ENCODE data around the gene MRPL37.
A peak's percentile ranks its signal among the peaks of the same experiment; 100 is the strongest.
"Not testable (repeated sequence)": the region's sequence is repeated elsewhere in the genome, so short reads cannot be mapped to it uniquely, and the experiment has no call there.

MRPL37 gene

DNA sequence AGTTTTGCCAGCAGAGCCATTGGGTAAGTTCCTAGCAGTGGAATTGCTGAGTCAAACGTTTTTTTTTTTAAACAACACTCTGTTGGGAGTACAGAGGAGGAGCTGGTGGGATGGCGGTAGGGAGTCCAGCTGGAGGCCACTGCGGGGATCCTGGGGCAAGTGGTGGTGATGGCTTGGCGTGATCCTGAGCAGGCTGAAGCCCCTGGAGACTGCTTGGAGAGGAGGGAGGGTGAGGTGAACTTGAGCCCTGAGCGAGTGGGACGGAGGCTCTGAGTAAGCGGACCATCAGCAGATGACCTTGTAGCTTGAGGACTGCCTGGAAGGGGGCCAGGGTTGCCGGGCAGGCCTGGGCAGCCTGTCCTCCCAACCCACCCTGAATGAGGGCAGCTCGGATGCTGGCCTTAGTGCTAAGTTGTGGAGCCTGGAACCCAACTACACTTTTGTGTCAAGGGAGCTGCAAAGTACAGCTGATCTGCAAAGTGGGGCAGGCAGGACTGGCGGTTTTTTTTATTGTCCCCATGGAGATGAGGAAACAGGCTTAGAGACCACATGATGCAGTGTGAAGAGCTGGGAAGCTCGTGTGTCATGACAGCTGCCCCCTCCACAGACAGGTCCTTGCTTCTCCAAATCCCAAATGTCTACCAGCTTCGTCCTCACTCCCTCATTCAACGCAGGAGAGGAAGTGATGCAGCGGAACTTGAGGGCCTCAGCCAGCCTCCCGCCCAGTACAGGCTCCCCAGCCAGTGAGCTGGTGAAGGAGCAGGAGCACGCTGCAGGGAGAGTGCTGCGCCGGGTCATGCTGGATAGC lies 20.2 kb downstream of the MRPL37 start:
- DNase-seq = no peak

GRCh38 chr1:54221113-54221834 lies 21.3 kb downstream of the MRPL37 start:
- DNase-seq = no peak

DNA sequence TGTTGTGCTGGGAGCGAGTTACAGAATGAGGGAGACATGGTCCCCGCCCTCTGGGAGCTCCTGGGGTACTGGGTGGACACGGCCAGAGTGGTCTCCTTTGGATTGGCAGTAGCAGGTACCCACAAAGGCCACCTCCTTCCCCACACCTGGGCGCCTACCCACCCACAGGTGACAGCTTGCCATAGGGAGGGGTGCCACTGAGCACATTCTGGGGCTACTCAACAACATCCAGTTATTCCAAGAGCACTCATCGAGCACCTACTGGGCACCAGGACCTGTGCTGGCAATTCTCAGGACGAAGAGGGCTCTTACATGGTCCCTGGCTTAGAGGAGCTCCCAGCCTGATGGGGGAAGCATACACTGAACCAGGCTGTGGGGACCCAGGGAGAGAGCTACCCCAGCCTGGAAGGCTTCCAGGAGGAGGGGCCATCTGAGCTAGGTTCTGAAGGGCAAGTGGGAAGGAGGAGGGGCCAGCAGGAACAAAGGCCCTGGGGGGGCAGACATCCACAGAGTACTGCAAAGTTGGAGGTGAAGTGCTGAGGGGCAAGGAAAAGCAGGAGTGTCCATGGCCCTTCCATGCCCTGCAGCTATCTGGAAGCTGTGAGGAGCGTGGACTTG lies 22.0 kb downstream of the MRPL37 start:
- DNase-seq = peak; percentile 58

DNA sequence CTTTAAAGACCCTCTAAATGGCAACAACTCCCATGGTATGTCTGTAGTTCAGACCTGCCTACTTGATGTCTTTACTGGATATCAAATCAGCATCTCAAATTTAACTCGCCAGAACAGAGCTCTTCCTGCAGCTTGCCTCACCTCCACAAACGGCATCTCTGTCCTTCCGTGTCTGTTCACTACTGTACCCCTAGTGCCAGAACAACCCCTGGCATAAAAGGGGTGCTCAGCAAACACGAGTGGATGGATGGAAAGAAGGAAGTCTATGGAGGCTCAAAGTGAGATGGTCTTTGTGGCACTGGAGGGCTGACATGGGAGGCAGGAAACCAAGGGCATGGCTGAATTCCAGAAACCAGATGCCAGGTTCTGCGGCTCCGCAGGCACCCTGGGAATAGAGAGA lies 22.7 kb downstream of the MRPL37 start:
- no peak for DNase-seq

DNA sequence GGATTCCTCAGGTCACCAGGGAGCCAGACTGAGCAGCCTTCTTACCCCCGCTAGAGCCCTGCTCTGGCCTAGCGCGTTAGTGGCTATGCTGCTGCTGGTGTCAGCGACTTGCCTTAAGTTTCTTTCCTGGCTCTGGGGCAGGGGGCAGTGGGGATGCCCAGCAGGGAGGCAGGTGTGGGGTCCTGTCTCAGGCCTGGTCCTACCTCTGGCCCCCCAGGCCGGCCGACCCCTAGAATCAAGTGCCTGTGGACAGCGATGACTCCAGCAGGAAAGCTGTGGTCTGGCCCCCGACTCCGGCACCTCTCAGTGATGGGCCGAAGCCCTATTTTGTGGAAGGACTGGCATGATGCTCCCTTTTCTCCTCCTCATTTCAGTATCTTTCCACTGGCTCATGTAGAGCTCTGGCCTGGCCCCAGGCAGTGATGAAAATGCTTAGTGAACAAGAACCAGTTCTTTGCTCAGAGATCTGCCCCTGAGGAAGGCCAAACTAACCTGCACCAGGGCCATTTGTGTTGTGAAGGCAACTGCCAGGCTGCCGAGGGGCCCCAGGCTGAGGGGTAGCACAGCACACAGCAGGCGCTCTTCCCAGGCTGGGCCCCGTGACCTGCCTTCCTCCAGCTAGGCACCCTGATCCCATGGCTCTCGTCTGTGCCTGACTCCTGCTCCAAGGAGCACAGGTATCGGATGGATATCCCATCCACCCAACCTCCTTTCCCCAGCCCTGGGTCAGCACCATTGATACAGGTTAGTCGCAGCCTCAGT lies 23.7 kb downstream of the MRPL37 start:
- no peak for DNase-seq

- no peak for DNase-seq
Measured at GRCh38 chr1:54224233-54224632, 24.3 kb downstream of the MRPL37 start.

DNA sequence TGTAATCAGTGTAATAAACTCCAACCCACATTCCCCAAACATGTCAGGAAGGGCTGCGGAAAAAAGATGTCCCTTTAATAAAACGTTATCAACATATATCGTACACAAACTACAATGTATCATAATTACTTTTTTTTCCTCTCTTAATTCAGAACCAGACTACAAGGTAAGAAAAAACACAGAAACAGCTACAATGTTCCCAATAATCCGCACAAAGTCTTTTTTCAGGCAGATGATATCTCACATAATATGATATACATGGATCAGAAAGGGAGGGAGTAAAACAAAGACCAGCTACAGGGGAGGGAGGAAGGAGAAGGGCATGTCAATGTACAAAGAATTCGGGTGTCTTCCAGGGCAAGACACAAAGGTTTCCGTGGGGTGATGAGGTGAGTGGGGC lies 25.4 kb downstream of the MRPL37 start:
- DNase-seq = no peak

DNA sequence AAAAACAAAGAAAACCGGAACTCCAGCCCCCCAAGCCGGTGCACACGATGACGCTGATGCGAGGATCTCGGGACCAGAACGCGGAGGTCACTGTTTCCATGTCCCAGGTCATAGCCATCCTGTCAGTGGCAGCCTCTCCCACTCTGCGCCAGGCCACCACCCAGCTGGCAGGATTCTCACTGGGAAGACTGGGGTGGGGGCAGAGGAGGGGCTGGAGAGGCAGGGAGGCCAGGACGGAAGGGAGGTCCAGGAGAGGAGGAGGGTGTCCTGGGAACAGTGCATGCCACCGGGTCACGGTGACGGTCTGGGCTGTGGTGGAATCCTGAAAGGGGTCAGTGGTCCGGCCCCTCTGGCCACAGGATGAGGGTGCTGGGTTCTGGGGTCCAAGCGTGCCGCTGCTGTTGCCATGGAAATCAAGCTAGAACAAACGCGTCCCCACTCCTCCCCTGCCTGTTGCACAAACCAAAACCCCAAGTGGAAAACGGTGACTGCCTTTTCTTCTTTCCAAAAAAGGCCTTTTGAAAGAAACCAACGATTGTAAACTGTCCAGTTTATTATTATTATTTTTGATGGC lies 26.1 kb downstream of the MRPL37 start:
- no peak for DNase-seq

- peak; percentile 77 for DNase-seq
Measured at GRCh38 chr1:54227091-54227602, 27.2 kb downstream of the MRPL37 start.

DNA sequence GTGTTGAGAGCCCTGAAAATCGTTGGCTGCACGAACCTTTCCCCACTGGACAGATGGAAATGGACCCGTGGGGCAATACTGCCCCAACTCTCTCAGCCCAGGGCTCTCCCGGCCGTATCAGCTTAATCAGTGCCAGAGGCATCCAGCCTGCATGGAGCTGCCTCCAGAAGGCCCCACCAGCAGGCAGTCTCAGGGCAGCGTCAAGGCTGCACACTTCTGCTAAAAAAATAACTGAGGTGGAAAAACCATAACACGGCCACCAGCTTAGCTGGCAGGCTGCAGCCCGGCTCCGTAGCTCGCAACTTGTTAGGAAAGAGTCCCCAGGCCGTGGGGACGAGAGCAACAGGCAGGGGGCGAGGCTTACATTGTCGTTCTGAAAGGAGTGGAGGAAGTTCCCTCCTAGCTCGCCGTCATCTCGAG lies 27.9 kb downstream of the MRPL37 start:
- DNase-seq = no peak

DNA sequence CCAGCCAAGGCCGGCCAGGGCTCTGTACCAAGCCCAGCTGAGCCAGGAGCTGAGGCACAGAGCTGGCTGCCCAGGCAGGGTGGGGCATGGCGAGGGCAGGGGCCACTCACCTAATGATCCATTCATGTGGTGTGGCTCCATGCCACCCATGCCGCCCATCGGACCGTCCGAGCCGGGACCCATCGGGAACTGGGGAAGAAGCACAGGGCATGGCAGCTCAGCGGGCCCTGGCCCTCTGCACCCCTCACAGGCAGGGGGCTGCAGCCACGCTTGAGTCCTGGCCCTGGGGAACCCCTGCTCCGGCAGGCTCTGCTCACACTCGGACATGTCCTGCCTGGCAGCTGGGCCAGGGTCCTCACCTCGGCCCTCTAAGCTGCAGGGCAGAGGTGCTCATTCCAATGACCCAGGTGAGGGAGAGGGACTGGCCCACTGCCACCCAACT lies 28.7 kb downstream of the MRPL37 start:
- DNase-seq = no peak

GRCh38 chr1:54229281-54229891 lies 29.4 kb downstream of the MRPL37 start:
- peak; percentile 99 for DNase-seq

DNA sequence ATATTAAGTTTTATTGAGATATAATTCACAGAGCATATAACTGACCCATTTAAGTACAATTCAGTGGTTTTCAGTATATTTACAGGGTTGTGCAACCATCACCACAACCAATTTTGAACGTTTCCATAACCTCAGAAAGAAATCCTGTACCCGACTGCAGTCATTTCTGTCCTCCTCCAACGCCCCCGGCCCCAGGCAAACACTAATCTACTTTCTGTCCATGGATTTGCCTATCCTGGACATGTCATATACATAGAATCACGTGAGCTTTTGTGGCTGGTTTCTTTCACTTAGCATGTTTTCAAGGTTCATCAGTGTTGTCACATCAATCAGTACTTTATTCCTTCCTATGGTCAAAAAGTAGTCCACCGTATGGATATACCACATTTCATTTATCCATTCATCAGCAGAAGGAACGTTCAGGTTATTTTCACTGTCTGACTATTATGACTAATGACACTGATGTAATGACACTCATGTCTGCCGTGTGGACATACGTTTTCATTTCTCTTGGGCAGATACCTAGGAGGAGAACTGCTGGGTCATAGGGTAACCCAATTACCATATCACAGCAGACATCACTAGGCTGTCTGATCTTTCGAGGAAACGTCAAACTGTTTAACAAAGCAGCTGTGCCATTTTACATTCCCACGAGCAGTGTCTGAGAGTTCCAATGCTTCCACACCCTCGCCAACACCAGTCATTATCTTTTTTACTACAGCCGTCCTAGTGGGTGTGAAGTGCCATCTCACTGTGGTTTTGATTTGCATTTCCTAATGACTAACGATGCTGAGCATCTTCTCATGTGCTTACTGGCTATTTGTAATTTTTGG lies 30.8 kb downstream of the MRPL37 start:
- peak; percentile 88 for DNase-seq

- DNase-seq = not testable (repeated sequence)
Measured at GRCh38 chr1:54233196-54233595, 33.2 kb downstream of the MRPL37 start.

GRCh38 chr1:54234284-54234683 lies 34.3 kb downstream of the MRPL37 start:
- no peak for DNase-seq

DNA sequence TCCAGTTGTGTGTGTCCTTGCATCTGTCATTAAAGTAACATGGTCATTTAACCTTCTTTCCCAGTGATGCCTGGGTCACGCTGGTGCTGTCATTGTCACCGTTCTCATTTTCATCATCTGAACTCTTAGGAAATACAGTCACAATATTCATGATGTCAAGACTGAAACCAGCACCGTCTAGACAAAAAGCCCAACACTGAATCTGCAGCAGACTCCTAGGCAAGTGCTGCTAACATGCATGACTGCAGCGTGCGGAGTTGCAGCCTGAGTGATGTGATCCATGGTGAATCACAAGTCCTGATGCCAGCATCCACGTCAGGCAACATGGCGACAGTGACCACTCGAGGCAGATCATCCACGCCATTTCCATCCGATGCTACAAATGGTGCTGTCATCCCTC lies 37.6 kb downstream of the MRPL37 start:
- no peak for DNase-seq

DNA sequence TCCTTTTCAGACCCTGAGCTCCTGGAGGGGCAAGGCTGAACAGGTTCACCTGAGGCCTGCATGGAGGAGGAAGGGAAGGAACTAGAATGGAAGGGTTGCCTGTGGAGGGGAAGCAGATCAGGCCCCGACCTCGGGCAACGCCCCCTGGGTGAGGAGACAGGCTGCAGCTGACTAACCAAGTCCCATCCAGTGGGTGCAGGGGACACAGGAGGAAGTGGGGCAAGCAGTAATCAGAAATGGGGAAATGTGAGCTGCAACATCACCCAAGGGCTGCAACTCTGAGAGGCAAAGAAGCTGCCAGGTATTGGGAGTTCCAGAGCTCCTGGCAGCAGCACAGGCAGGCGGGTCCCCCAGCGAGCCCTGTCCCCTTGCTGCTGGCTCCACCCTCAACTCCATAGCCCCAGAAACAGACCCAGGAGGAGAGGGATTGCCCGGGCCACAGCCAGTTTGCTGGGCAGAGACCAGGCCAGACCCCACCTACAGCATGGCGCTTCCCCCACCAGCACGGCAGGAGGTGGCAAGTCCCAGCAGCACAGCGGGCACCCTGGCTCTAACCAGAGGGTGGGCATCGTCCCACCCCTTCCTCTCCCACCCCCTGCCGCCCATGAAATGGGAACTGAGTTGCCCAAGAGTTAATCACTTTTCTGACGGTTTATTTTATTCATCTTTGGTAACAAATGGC lies 38.5 kb downstream of the MRPL37 start:
- DNase-seq = no peak

DNA sequence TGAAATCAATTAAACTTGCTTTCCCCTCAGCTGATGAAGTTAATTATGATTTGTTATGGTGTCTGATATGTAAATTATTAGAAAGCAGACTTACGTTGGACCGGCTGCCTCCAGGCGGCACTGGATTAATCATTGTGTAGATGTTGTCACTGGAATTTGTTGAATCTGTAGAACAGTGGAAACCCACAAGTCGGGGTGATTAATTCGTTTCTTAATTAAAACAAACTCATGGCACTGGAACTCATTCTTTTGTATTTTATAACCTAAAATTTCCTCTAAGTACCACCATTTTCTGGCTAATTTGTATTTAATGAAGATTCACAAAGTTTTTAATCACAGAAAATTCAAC lies 39.0 kb downstream of the MRPL37 start:
- DNase-seq = no peak

DNA sequence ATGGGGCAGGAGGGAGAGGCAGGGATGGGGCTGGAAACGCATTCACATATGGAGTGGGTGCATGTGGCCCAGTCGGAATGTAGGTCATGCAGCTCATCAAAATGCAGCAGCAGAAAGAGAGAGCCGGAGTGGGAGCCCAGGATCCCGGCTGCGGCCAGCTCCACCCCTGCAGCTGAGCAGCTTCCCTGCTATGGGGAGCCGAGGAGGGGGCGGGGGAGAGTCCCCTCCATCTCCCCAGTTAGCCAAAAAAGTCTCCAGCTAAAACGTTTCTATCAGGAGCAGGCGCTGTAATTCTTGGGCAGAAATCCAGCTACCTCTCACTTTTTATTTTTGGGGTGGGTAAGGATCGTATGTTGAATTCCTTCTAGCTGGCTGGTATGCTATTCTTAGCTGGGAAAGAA lies 39.7 kb downstream of the MRPL37 start:
- DNase-seq = no peak

DNA sequence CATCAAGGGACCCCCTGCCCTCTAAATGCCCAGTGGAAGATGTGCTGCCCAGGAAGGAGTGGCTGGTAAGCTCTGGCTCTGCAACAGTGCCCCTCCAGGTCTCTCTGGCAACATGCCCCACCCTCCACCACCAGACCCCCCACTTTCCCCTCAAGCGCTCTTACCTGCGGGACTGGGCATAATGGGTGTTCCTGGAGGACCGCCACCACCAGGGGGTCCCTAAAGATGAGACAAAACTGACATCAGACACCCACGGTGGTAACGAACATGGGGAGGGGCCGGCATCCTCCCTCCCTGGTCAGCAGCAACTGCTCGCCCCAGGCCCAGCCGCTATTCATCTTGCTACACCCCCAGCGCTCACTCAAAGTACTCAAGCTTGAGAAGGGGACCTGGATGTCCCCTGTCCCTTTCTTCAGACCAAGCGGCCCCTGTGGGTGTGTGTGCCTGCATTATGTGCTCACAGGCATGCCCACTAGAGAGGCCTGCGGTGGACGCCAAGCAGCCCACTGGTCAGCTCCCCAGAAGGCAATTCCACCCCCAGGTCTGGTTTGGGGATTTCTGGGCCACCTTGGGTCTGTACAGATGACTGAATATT lies 40.9 kb downstream of the MRPL37 start:
- DNase-seq = no peak
